GM18508 (cell line): ENCODE measurements around the gene ATF6.

Experiments used
- ATAC-seq: cut with Tn5 transposase; IDR thresholded peaks from one replicate; pipeline ENCODE4 v1.9.1; 2021; ENCODE audit warnings: moderate number of reproducible peaks; ENCODE audit not compliant: insufficient read depth, unreplicated experiment

Gene ATF6

GRCh38 chr1:161954050-161954449, 187.9 kb downstream of the ATF6 start:
- ATAC-seq: no peak

- no peak for ATAC-seq
These were observed 188.3 kb downstream of the ATF6 start for GRCh38 chr1:161954466-161954865.

- no peak for ATAC-seq
These were observed 189.5 kb downstream of the ATF6 start for GRCh38 chr1:161955606-161956005.

- ATAC-seq: no peak
These were observed 190.0 kb downstream of the ATF6 start for GRCh38 chr1:161956097-161956496.

GRCh38 chr1:161956930-161957329, 190.8 kb downstream of the ATF6 start:
- no peak for ATAC-seq

GRCh38 chr1:161958425-161958824, 192.3 kb downstream of the ATF6 start:
- ATAC-seq: no peak

GRCh38 chr1:161962091-161962887, 196.2 kb downstream of the ATF6 start:
- peak; percentile 75 for ATAC-seq

- ATAC-seq: no peak
These were observed 199.9 kb downstream of the ATF6 start for GRCh38 chr1:161966067-161966466.

GRCh38 chr1:161970036-161970435, 203.9 kb downstream of the ATF6 start:
- no peak for ATAC-seq

- ATAC-seq: no peak
These were observed 204.5 kb downstream of the ATF6 start for GRCh38 chr1:161970633-161971032.

GRCh38 chr1:161972828-161973227, 206.7 kb downstream of the ATF6 start:
- ATAC-seq: no peak

- no peak for ATAC-seq
These were observed 208.1 kb downstream of the ATF6 start for GRCh38 chr1:161973924-161974845.

- ATAC-seq: no peak
These were observed 212.1 kb downstream of the ATF6 start for GRCh38 chr1:161978011-161978790.

- ATAC-seq: no peak
These were observed 215.0 kb downstream of the ATF6 start for GRCh38 chr1:161981126-161981525.

- ATAC-seq: no peak
These were observed 215.8 kb downstream of the ATF6 start for GRCh38 chr1:161981735-161982506.

GRCh38 chr1:161982507-161982895, 216.4 kb downstream of the ATF6 start:
- no peak for ATAC-seq

- no peak for ATAC-seq
These were observed 216.8 kb downstream of the ATF6 start for GRCh38 chr1:161982917-161983316.

GRCh38 chr1:161983725-161984124, 217.6 kb downstream of the ATF6 start:
- ATAC-seq: no peak

- no peak for ATAC-seq
These were observed 219.2 kb downstream of the ATF6 start for GRCh38 chr1:161985301-161985822.

GRCh38 chr1:161986328-161986727, 220.2 kb downstream of the ATF6 start:
- ATAC-seq: no peak
